Loucy (cell line): ENCODE measurements around the gene SCN9A.

Experiments used
- EZH2phosphoT487 ChIP-seq: fragments of 200-600 bp; IDR thresholded peaks from 2 replicates; pipeline ENCODE4 v1.6.1; 2018; ENCODE audit warnings: antibody characterized with exemption, mild to moderate bottlenecking, moderate library complexity, borderline replicate concordance
- TF ChIP-seq, protein P1 (sequence below): fragments of 200-600 bp; sonication (generic); conservative IDR thresholded peaks from 2 replicates; pipeline ENCODE4 v1.5.1; 2014; ENCODE audit warnings: mild to moderate bottlenecking, antibody characterized with exemption, low read length

DNA sequence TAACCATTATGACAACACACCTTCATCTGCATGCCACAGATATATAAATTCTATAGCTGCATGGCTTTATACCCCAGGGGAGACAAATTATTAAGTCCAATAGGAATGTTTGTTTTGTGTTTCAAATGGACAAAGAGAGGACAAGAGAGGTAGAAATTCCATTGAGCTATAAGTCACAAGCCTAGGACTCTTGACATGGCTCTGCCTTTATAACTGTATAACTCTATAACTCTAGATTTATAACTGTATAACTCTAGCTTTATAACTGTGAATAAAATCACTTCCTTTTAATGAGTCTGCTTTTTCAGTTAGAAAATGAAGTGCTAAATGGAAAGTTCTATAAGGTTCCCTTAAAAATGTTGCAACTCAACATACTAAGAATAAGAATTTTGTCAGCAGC lies 106.4 kb downstream of the SCN9A start:
- TF ChIP-seq, protein P1, sequence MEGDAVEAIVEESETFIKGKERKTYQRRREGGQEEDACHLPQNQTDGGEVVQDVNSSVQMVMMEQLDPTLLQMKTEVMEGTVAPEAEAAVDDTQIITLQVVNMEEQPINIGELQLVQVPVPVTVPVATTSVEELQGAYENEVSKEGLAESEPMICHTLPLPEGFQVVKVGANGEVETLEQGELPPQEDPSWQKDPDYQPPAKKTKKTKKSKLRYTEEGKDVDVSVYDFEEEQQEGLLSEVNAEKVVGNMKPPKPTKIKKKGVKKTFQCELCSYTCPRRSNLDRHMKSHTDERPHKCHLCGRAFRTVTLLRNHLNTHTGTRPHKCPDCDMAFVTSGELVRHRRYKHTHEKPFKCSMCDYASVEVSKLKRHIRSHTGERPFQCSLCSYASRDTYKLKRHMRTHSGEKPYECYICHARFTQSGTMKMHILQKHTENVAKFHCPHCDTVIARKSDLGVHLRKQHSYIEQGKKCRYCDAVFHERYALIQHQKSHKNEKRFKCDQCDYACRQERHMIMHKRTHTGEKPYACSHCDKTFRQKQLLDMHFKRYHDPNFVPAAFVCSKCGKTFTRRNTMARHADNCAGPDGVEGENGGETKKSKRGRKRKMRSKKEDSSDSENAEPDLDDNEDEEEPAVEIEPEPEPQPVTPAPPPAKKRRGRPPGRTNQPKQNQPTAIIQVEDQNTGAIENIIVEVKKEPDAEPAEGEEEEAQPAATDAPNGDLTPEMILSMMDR: no peak
- TF ChIP-seq EZH2phosphoT487: no peak
